ENCODE data around the gene RAB29.

The RAB29 gene

DNA sequence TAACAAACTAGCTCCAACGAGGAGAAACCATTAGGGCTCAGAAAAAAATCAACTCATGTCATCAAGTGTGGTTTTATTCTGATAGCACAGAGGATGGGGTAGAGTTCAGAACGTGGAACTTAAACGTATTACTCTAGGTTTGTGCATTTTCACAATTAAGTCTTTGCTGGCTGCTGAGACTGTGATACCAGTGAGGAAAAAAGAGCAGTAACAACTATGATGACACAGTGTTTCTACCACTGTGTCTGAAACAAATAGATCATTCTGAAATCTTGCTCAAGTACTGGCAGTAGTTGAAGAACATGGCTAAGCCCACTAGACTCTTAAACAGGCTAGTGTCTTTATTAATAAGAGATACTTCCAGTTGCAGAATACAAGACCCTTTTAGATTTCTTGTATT, 56.3 kb downstream of the RAB29 start:
- no peak for DNase-seq

All from SW 1271 (cell line).